MCF 10A (cell line): ENCODE measurements around the gene SLX4IP. TPM values are rescaled to one million over a fixed set of nuclear protein-coding genes. Genes with fewer than 3 reads are reported as not detected.

Experiments used
- BruUV-seq: library from RNA; stranded (reverse); fragments of 400-500 nt; replicated peaks from 2 replicates; lab custom pipeline; 2021; lab: Mats Ljungman, UMichigan
- CTCF ChIA-PET: fragments of 300-600 bp; sonication (Branson Sonifier 250); formaldehyde crosslinking; extraction: SDS; loops from one replicate; lab custom pipeline; 2021; ENCODE audit warnings: antibody characterized with exemption, inconsistent platforms; lab: Yijun Ruan, JAX
- POLR2A ChIA-PET: fragments of 300-600, 350-650 bp; sonication (Branson Sonifier 250); formaldehyde crosslinking; extraction: SDS; loops from one replicate; lab custom pipeline; 2020; ENCODE audit warnings: antibody characterized with exemption, inconsistent platforms; lab: Yijun Ruan, JAX
- DNase-seq: peaks from one replicate; pipeline ENCODE4 v3.0.0-alpha.2; 2018; ENCODE audit not compliant: unreplicated experiment
- H3K27ac Mint-ChIP-seq: one replicate; pipeline ENCODE4 v1.8.0; 2022; ENCODE audit warnings: mild to moderate bottlenecking, low read depth, mixed read lengths; ENCODE audit not compliant: unreplicated experiment
- H3K27me3 Mint-ChIP-seq: one replicate; pipeline ENCODE4 v1.8.0; 2022; ENCODE audit warnings: mixed read lengths; ENCODE audit not compliant: insufficient read depth, unreplicated experiment
- H3K36me3 Mint-ChIP-seq: one replicate; pipeline ENCODE4 v1.8.0; 2022; ENCODE audit warnings: mild to moderate bottlenecking, moderate library complexity, mixed read lengths; ENCODE audit not compliant: insufficient read depth, unreplicated experiment
- H3K4me1 Mint-ChIP-seq: one replicate; pipeline ENCODE4 v1.8.0; 2022; ENCODE audit warnings: mixed read lengths; ENCODE audit not compliant: insufficient read depth, unreplicated experiment
- H3K4me3 Mint-ChIP-seq: one replicate; pipeline ENCODE4 v1.8.0; 2022; ENCODE audit warnings: mild to moderate bottlenecking, moderate library complexity, mixed read lengths; ENCODE audit not compliant: unreplicated experiment
- H3K9me3 Mint-ChIP-seq: one replicate; pipeline ENCODE4 v1.8.0; 2022; ENCODE audit warnings: mixed read lengths; ENCODE audit not compliant: unreplicated experiment
- CTCF ChIP-seq: fragments of 200-600 bp; IDR thresholded peaks from one replicate; pipeline ENCODE4 v1.8.0; 2022; ENCODE audit warnings: antibody characterized with exemption, mild to moderate bottlenecking; ENCODE audit not compliant: unreplicated experiment
- intact Hi-C: fragments of 100-400 bp; cut with micrococcal nuclease; formaldehyde crosslinking; loops from 2 replicates; pipeline ENCODE4 v1.14.1; 2022
- total RNA-seq: library from RNA; stranded (reverse); gene quantifications from 2 replicates; pipeline ENCODE4 v1.2.3, GENCODE V29; 2022

SLX4IP gene
- total RNA-seq, 1 experiment from 2014 or later: 11.2 TPM

- intact Hi-C loops: no loop called here
- Mint-ChIP-seq H3K27ac (peak overlapping the region; percentile 19), H3K4me1 (no peaks in the 10 kb centered on the region), H3K27me3 (no peaks in the 10 kb centered on the region), H3K36me3 (peaks cover 93% of the 10 kb centered on the region), H3K4me3 (no peak overlapping the region), H3K9me3 (no peaks in the 10 kb centered on the region)
- POLR2A ChIA-PET: interaction anchor here (0.6 to 2.2 kb wide), 5 partner anchors 11 to 867 kb away, joined by 3 to 11 read pairs (median 3); no protein-coding TSS in a partner anchor
- no TSS peak for BruUV-seq
- TF ChIP-seq CTCF: no peak
- no peak for DNase-seq
- CTCF ChIA-PET: interaction anchor here (0.7 to 2.2 kb wide), 8 partner anchors 9 to 222 kb away, joined by 3 to 18 read pairs (median 6); no protein-coding TSS in a partner anchor
These were observed 213.5 kb downstream of the SLX4IP start for GRCh38 chr20:10648651-10649050.

GRCh38 chr20:10649080-10649796 is 214.1 kb downstream of the SLX4IP start:
- no peak overlapping the region for H3K4me3 Mint-ChIP-seq
- H3K27me3 Mint-ChIP-seq: no peaks in the 10 kb centered on the region
- no peak for TF ChIP-seq CTCF
- no TSS peak for BruUV-seq
- no peaks in the 10 kb centered on the region for H3K9me3 Mint-ChIP-seq
- peaks cover 96% of the 10 kb centered on the region for H3K36me3 Mint-ChIP-seq
- no peak for DNase-seq
- H3K4me1 Mint-ChIP-seq: peaks cover 5% of the 10 kb centered on the region
- intact Hi-C loops: no loop called here
- H3K27ac Mint-ChIP-seq: peak overlapping the region; percentile 19
- CTCF ChIA-PET: interaction anchor here (0.7 to 2.2 kb wide), 9 partner anchors 10 to 258 kb away, joined by 3 to 18 read pairs (median 5); no protein-coding TSS in a partner anchor
- POLR2A ChIA-PET: interaction anchor here (0.6 to 2.2 kb wide), 4 partner anchors 10 to 867 kb away, joined by 3 to 11 read pairs (median 6); no protein-coding TSS in a partner anchor

- Mint-ChIP-seq H3K27me3 (no peaks in the 10 kb centered on the region), H3K4me3 (no peak overlapping the region), H3K27ac (no peak overlapping the region), H3K36me3 (peaks cover 96% of the 10 kb centered on the region), H3K9me3 (no peaks in the 10 kb centered on the region), H3K4me1 (peaks cover 11% of the 10 kb centered on the region)
- no TSS peak for BruUV-seq
- DNase-seq: no peak
- intact Hi-C loops: no loop called here
- ChIA-PET POLR2A (interaction anchor here (1.1 to 2.2 kb wide), 4 partner anchors 10 to 15 kb away, joined by 3 to 11 read pairs (median 6); no protein-coding TSS in a partner anchor), CTCF (interaction anchor here (0.8 to 2.2 kb wide), 9 partner anchors 10 to 259 kb away, joined by 3 to 18 read pairs (median 5); no protein-coding TSS in a partner anchor)
- no peak for TF ChIP-seq CTCF
These were observed 214.7 kb downstream of the SLX4IP start for GRCh38 chr20:10649797-10650160.
